Fibroblast of mammary gland (primary cell): Measurements from ENCODE around the gene INKA2.

Source experiments
- DNase-seq: peaks from one replicate; pipeline ENCODE4 v3.0.0-alpha.2; 2010; ENCODE audit warnings: low read depth
- H3K4me3 ChIP-seq: 2 replicates; pipeline ENCODE4 v1.5.1; 2011; ENCODE audit warnings: low read depth, mild to moderate bottlenecking, low read length, moderate library complexity; ENCODE audit not compliant: control insufficient read depth
- CTCF ChIP-seq: conservative IDR thresholded peaks from 2 replicates; pipeline ENCODE4 v1.5.1; 2011; ENCODE audit warnings: low read depth, low read length, inconsistent platforms; ENCODE audit not compliant: control insufficient read depth, insufficient read depth

Gene INKA2

GRCh38 chr1:111777301-111777700 lies 38.1 kb upstream of the INKA2 start:
- no peak for DNase-seq

GRCh38 chr1:111776861-111777260 lies 37.7 kb upstream of the INKA2 start:
- no peak for TF ChIP-seq CTCF
- no peak for DNase-seq
- H3K4me3 ChIP-seq = no peak overlapping the region

More at GRCh38 chr1:111777301-111777700, 38.1 kb upstream of the INKA2 start:
- TF ChIP-seq CTCF = no peak
- H3K4me3 ChIP-seq = no peak overlapping the region

GRCh38 chr1:111776391-111776790 lies 37.2 kb upstream of the INKA2 start:
- DNase-seq = no peak
- TF ChIP-seq CTCF = no peak
- no peak overlapping the region for H3K4me3 ChIP-seq

GRCh38 chr1:111775966-111776365 lies 36.8 kb upstream of the INKA2 start:
- no peak overlapping the region for H3K4me3 ChIP-seq
- no peak for TF ChIP-seq CTCF
- no peak for DNase-seq

- DNase-seq = peak; percentile 18
- H3K4me3 ChIP-seq = no peak overlapping the region
- TF ChIP-seq CTCF = no peak
These were observed 31.7 kb upstream of the INKA2 start for GRCh38 chr1:111770916-111771315.

- TF ChIP-seq CTCF = peak; percentile 85
- DNase-seq = peak; percentile 82
These were observed 30.4 kb upstream of the INKA2 start for GRCh38 chr1:111769517-111770146.

GRCh38 chr1:111768625-111769024 lies 29.4 kb upstream of the INKA2 start:
- no peak for TF ChIP-seq CTCF
- no peak for DNase-seq
- no peak overlapping the region for H3K4me3 ChIP-seq

More at GRCh38 chr1:111769517-111770146, 30.4 kb upstream of the INKA2 start:
- H3K4me3 ChIP-seq = no peak overlapping the region
